ENCODE data around the gene IER5L. TPM values are rescaled to one million over a fixed set of nuclear protein-coding genes. Genes with fewer than 3 reads are reported as not detected.
A peak's percentile ranks its signal among the peaks of the same experiment; 100 is the strongest.

Gene IER5L
- total RNA-seq, 1 donor from 2014 or later, result 37.5 TPM

DNA sequence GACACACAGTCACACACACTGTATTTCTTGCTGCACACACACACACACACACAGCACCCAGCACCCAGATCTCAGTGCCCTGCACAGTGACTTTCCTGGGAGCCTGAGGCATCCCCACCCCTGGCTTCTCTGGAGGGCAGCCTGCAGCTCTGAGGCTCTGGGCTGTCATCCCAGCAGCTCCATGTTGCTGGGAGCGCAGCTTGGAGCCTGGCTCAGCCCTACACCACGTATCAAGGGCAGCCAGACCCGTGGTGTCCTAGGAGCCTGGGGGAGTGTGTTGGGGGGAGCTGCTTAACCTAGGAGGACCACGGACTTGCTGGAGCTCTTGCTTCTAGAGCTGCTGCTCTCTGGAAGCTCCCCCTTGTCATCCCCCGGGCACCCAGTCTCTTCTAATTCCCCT is 5.2 kb downstream of the IER5L start:
- Mint-ChIP-seq H3K4me1 (ENCODE audit: unreplicated experiment) (peaks cover 30% of the 10 kb centered on the region), H3K9me3 (no peaks in the 10 kb centered on the region), H3K36me3 (no peaks in the 10 kb centered on the region), H3K4me3 (no peak overlapping the region), H3K27me3 (no peaks in the 10 kb centered on the region), H3K27ac (peak overlapping the region; percentile 56)
- TF ChIP-seq, protein P1, sequence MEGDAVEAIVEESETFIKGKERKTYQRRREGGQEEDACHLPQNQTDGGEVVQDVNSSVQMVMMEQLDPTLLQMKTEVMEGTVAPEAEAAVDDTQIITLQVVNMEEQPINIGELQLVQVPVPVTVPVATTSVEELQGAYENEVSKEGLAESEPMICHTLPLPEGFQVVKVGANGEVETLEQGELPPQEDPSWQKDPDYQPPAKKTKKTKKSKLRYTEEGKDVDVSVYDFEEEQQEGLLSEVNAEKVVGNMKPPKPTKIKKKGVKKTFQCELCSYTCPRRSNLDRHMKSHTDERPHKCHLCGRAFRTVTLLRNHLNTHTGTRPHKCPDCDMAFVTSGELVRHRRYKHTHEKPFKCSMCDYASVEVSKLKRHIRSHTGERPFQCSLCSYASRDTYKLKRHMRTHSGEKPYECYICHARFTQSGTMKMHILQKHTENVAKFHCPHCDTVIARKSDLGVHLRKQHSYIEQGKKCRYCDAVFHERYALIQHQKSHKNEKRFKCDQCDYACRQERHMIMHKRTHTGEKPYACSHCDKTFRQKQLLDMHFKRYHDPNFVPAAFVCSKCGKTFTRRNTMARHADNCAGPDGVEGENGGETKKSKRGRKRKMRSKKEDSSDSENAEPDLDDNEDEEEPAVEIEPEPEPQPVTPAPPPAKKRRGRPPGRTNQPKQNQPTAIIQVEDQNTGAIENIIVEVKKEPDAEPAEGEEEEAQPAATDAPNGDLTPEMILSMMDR (conservative IDR thresholded peaks at IDR 0.05), result no peak
- DNase-seq (ENCODE audit: extremely low spot score, unreplicated experiment), result no peak

GRCh38 chr9:129171993-129172751 is 5.9 kb downstream of the IER5L start:
- Mint-ChIP-seq H3K4me3 (peak overlapping the region; percentile 36), H3K9me3 (no peaks in the 10 kb centered on the region), H3K4me1 (ENCODE audit: unreplicated experiment) (peaks cover 32% of the 10 kb centered on the region), H3K36me3 (no peaks in the 10 kb centered on the region), H3K27me3 (no peaks in the 10 kb centered on the region), H3K27ac (peak overlapping the region; percentile 56)
- TF ChIP-seq, protein P1 (conservative IDR thresholded peaks at IDR 0.05), result no peak
- no peak for DNase-seq (ENCODE audit: extremely low spot score, unreplicated experiment)

DNA sequence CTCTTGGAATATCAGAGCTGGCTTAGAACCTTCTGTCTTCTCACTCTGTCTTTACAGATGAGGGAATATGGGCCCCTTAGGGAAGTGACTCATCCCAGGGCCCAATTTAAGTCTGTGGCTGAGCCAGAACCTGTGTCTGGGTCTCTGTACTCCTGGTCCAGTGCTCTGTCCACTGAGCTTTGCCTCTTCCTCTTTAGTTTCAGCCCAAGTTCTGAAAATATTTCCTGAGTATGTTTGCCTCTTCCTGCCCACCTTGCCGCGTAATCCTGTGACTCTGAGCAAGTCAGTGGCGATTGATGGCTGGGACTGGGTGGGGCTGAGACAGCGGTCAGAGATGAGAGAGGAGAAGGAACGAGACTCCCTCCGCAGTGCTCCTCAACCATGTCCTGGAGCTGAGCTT is 7.8 kb downstream of the IER5L start:
- no peaks in the 10 kb centered on the region for H3K36me3 Mint-ChIP-seq
- H3K27me3 Mint-ChIP-seq, result no peaks in the 10 kb centered on the region
- DNase-seq (ENCODE audit: extremely low spot score, unreplicated experiment), result no peak
- H3K27ac Mint-ChIP-seq, result peak overlapping the region; percentile 89
- TF ChIP-seq, protein P1 (conservative IDR thresholded peaks at IDR 0.05), result no peak
- no peak overlapping the region for H3K4me3 Mint-ChIP-seq
- H3K4me1 Mint-ChIP-seq (ENCODE audit: unreplicated experiment), result peaks cover 36% of the 10 kb centered on the region
- no peaks in the 10 kb centered on the region for H3K9me3 Mint-ChIP-seq

DNA sequence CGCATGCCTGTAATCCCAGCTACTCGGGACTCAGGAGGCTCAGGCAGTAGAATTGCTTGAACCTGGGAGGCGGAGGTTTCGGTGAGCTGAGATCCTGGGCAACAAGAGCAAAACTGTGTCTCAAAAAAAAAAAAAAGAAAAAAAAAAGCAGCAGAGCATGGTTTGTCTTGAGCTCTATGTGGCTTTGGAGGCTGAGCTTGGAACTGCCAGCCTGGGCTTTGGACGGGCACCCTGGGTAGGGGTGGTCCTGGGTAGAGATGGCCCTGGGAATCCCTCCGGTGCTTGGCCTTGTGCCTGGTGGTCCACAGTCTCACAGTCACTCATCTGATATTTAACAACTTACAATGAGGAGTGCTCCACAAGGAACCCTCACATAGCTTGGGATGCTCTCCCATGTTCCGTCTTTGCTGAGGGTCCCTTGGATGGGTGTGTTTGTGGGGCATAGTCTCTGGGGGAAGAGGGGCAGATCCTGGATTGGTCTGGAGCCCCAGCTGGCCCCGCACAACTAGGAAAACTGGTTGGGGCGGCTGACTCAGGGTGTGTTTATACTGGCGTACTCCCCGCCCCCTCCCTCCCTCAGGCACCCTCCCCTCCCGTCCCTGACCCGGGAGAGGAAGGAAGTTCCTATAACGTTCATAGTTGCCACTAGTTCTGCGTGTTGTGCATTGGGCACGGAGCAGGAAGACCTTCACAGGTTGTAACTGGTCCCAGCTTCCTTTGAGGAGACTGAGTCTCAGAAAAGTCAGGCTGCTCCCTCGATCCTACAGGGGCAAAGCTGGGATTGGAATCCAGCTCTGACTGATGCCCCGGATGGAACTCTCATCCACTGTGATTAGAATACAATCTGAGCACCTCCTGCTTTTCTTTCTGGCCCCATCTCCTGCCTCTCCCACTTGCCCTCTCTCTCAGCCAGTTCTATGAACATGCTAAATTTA is 11.2 kb downstream of the IER5L start:
- Mint-ChIP-seq H3K27ac (peak overlapping the region; percentile 93), H3K27me3 (no peaks in the 10 kb centered on the region), H3K4me3 (peak overlapping the region; percentile 74), H3K9me3 (no peaks in the 10 kb centered on the region), H3K36me3 (no peaks in the 10 kb centered on the region), H3K4me1 (ENCODE audit: unreplicated experiment) (peaks cover 28% of the 10 kb centered on the region)
- DNase-seq (ENCODE audit: extremely low spot score, unreplicated experiment), result no peak
- TF ChIP-seq, protein P1 (conservative IDR thresholded peaks at IDR 0.05), result no peak

DNA sequence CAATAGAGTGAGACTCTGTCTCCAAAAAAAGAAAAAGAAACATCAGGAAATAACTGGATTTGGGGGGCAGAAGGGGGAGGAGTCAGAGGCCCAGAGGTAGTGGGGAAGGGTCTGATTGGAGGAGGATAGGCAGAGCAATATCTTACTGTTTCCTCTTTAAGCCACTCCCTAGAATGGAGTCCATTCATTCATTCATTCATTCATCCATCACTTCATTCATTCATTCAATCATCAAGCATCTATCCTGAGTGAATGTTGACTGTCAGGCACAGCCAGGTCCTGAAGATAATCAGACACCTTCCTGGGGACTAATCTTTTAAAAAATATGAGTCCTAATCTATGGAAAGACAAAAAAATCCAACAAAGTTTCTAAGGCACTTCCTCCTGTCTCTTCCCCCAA is 12.9 kb downstream of the IER5L start:
- Mint-ChIP-seq H3K4me3 (no peak overlapping the region), H3K36me3 (peaks cover 4% of the 10 kb centered on the region), H3K27ac (no peak overlapping the region), H3K27me3 (no peaks in the 10 kb centered on the region), H3K4me1 (ENCODE audit: unreplicated experiment) (peaks cover 22% of the 10 kb centered on the region), H3K9me3 (peaks cover 4% of the 10 kb centered on the region)
- TF ChIP-seq, protein P1 (conservative IDR thresholded peaks at IDR 0.05), result no peak
- no peak for DNase-seq (ENCODE audit: extremely low spot score, unreplicated experiment)
